ENCODE results near the gene PIGS. TPM values are rescaled to one million over a fixed set of nuclear protein-coding genes. Genes with fewer than 3 reads are reported as not detected.

Gene PIGS
- 100 to 1,000 TPM in 1 of 2 donors, 10 to 100 TPM in 1; 68.7 to 131 TPM for total RNA-seq

DNA sequence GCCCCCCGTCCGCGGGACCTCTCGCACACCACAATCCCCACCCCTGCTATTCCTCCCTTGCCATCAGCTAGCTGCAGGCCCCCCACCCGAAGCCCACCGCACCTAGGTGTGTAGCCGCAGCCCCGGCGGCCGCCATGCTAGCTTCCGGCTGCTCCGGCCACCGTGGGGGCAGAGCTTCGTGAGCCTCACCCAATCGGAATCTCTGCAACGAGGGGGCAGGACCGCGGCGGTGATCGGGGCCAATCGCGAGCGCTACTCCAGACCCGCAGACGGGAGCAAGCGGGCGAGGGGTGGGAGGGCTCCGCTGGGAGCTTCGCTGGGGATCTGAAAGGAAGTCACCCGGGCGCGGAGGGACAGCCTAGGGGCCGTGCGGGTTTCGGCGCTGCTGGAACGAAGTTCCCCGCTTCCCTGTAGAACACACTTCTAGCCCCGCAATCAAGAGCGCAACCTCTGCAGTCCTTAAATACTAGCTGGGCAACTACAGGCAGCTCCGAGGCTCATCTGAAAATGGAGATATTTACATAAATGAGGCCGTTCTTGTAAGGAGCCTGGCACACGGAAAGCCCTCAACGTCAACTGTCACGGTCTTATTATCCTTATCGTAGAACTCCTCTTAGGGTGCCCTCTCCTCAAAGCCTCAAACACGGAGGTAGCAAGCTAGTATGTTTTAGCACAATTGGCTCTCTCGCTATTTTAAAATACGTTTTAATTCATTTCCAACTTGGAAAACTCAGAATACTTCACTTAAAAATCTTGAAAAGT, at the start of gene PIGS:
Gene PIGS (minus strand): TSS at position 164 of the 762 bp plus-strand sequence. CDS start 28 bp downstream, at position 136.
- WGBS = under 1% methylated on average over 45 of the region's 49 CpGs
- intact Hi-C loops (cut with DNase I) = no loop called here
- Histone ChIP-seq H3K4me1 (replicated peaks) (peaks cover 6% of the 10 kb centered on the region), H3K27ac (peak within 1 kb of the TSS; percentile 76 to 83), H3K36me3 (no peaks in the 10 kb centered on the region), H3K9me3 (no peaks in the 10 kb centered on the region), H3K27me3 (replicated peaks; ENCODE audit: insufficient read depth) (no peaks in the 10 kb centered on the region), H3K4me3 (peak within 1 kb of the TSS; percentile 85 to 97)
- peak; percentile 97 for DNase-seq (ENCODE audit: low spot score)
- TF ChIP-seq POLR2AphosphoS5 (IDR thresholded peaks at IDR 0.05) (peak; percentile 96), POLR2A (IDR thresholded peaks at IDR 0.05) (peak; percentile 94)
- TF ChIP-seq, protein P1, sequence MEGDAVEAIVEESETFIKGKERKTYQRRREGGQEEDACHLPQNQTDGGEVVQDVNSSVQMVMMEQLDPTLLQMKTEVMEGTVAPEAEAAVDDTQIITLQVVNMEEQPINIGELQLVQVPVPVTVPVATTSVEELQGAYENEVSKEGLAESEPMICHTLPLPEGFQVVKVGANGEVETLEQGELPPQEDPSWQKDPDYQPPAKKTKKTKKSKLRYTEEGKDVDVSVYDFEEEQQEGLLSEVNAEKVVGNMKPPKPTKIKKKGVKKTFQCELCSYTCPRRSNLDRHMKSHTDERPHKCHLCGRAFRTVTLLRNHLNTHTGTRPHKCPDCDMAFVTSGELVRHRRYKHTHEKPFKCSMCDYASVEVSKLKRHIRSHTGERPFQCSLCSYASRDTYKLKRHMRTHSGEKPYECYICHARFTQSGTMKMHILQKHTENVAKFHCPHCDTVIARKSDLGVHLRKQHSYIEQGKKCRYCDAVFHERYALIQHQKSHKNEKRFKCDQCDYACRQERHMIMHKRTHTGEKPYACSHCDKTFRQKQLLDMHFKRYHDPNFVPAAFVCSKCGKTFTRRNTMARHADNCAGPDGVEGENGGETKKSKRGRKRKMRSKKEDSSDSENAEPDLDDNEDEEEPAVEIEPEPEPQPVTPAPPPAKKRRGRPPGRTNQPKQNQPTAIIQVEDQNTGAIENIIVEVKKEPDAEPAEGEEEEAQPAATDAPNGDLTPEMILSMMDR (IDR thresholded peaks at IDR 0.05) = no peak

DNA sequence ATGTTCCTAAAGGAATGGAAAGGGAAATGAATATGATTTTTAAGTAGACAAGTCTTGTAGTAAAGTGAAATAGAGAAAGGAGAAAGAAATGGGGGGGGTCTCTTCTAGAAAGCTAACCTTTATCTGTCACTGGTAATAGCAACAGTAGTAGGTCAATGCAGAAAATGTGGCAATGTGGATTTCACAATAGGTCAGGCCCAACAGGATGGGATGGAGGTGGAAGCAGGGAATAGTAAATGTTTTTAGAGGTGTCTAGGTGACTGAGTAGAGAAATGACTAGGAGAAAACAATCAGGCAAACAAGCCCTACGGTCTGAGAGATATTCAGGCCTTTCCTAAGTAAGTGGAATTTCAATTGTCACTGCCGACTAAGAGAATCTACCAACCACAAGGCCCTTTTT, 48.7 kb upstream of the PIGS start:
- no peaks in the 10 kb centered on the region for H3K9me3 ChIP-seq
- H3K27me3 ChIP-seq (replicated peaks; ENCODE audit: insufficient read depth) = no peaks in the 10 kb centered on the region
- no peak for DNase-seq (ENCODE audit: low spot score)
- intact Hi-C loops (cut with DNase I) = no loop called here
- H3K27ac ChIP-seq = no peak overlapping the region
- peaks cover 39 to 52% of the 10 kb centered on the region in 2 donors for H3K36me3 ChIP-seq
- TF ChIP-seq, protein P1 (IDR thresholded peaks at IDR 0.05) = no peak
- no peak for TF ChIP-seq POLR2A (IDR thresholded peaks at IDR 0.05)
- no peaks in the 10 kb centered on the region for H3K4me1 ChIP-seq (replicated peaks)
- no peak overlapping the region for H3K4me3 ChIP-seq
- 87% methylated on average over 2 of the region's 2 CpGs for whole genome bisulfite sequencing

DNA sequence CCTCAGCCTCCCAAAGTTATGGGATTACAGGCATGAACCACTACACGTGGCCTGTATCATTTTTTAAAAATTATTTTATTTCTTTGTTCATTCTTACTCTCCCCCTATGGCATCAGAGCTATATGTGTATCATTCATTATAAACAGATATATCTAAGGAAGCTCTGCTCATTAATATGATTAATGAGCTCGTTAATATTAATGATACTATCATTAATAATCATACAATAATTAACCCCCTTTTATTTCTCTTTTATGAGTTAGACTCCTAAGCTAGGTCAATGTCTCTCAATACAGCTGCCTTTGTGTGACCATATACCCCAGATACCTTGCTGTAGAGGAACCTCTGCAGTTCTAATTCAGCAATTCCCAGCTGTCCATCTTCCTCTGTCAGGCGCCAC, 47.1 kb upstream of the PIGS start:
- intact Hi-C loops (cut with DNase I) = no loop called here
- no peak for DNase-seq (ENCODE audit: low spot score)
- WGBS = 95% methylated on average over 3 of the region's 3 CpGs
- Histone ChIP-seq H3K27ac (no peak overlapping the region), H3K36me3 (peaks cover 44 to 49% of the 10 kb centered on the region in 2 donors), H3K9me3 (no peaks in the 10 kb centered on the region), H3K4me1 (replicated peaks) (no peaks in the 10 kb centered on the region), H3K4me3 (no peak overlapping the region), H3K27me3 (replicated peaks; ENCODE audit: insufficient read depth) (no peaks in the 10 kb centered on the region)
- TF ChIP-seq POLR2AphosphoS5 (IDR thresholded peaks at IDR 0.05) = no peak
- TF ChIP-seq POLR2A (IDR thresholded peaks at IDR 0.05) = no peak
- TF ChIP-seq, protein P1 (IDR thresholded peaks at IDR 0.05) = no peak

DNA sequence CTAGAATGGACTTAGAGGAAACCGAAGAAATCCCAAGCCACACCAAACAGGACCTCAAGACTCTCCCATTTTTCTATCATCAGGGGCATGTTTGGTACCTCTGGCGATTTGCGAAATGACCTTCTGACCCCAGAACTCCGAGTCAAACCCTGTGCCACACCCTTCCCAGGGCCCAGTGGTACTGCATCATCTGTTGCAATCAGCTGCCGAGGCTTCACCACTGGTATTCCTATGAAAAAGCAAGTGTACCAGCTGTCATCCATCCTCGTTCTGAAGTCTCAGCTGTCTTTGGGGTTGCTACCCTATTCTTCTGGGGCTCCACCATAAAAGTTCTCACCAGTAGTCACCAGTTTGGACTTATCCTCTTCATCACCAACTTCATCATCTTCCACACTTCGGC, 45.0 kb upstream of the PIGS start:
- Histone ChIP-seq H3K36me3 (peaks cover 40 to 44% of the 10 kb centered on the region in 2 donors), H3K27me3 (replicated peaks; ENCODE audit: insufficient read depth) (no peaks in the 10 kb centered on the region), H3K27ac (no peak overlapping the region), H3K4me3 (no peak overlapping the region), H3K9me3 (no peaks in the 10 kb centered on the region), H3K4me1 (replicated peaks) (no peaks in the 10 kb centered on the region)
- WGBS = 80% methylated on average over 7 of the region's 7 CpGs
- intact Hi-C loops (cut with DNase I) = no loop called here
- TF ChIP-seq, protein P1 (IDR thresholded peaks at IDR 0.05) = no peak
- no peak for TF ChIP-seq POLR2AphosphoS5 (IDR thresholded peaks at IDR 0.05)
- TF ChIP-seq POLR2A (IDR thresholded peaks at IDR 0.05) = no peak
- no peak for DNase-seq (ENCODE audit: low spot score)
